Suppressor macrophage treated with lipopolysaccharide for 1 hour (primary cell): ENCODE data around the gene TLNRD1.

Experiments used
- DNase-seq, 3 donors: peaks; one replicate each; pipeline ENCODE4 v3.0.0-alpha.2; 2020 to 2022

TLNRD1 gene

DNA sequence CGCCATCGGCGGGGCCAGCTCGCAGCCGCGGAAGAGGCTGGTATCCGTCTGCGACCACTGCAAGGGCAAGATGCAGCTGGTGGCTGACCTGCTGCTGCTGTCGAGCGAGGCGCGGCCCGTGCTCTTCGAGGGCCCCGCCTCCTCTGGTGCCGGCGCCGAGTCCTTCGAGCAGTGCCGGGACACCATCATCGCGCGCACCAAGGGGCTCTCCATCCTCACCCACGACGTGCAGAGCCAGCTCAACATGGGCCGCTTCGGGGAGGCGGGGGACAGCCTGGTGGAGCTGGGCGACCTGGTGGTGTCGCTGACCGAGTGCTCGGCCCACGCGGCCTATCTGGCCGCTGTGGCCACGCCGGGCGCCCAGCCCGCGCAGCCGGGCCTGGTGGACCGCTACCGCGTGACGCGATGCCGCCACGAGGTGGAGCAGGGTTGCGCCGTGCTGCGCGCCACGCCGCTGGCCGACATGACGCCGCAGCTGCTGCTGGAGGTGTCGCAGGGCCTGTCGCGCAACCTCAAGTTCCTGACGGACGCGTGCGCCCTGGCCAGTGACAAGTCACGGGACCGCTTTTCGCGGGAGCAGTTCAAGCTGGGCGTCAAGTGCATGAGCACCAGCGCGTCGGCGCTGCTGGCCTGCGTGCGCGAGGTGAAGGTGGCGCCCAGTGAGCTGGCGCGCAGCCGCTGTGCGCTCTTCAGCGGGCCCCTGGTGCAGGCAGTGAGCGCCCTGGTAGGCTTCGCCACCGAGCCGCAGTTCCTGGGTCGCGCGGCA lies 1.8 kb downstream of the TLNRD1 start:
- no peak for DNase-seq

- no peak for DNase-seq
Observed at GRCh38 chr15:81003097-81003350, 2.3 kb downstream of the TLNRD1 start.

DNA sequence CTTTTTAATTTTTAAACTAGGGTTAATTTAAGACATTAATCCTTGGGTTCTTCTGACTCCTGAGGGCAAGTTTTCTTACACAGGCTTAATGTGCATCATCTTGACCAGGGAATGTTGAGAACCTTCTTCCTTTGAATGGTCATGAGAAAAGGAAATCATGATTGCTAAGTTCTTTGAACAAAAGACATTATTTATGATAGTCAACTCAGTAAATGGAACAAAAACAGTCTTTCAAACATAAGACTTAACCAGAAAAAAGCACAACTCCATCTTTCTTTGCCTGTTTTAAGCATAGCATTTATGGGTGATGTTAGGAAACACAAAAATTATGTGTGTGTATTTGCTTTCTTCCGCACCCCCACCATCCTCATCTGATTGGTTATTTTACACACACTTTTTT lies 5.4 kb downstream of the TLNRD1 start:
- no peak for DNase-seq

- DNase-seq = no peak
Observed at GRCh38 chr15:81007428-81008064, 6.8 kb downstream of the TLNRD1 start.

GRCh38 chr15:81008312-81008711 lies 7.6 kb downstream of the TLNRD1 start:
- DNase-seq = no peak

DNA sequence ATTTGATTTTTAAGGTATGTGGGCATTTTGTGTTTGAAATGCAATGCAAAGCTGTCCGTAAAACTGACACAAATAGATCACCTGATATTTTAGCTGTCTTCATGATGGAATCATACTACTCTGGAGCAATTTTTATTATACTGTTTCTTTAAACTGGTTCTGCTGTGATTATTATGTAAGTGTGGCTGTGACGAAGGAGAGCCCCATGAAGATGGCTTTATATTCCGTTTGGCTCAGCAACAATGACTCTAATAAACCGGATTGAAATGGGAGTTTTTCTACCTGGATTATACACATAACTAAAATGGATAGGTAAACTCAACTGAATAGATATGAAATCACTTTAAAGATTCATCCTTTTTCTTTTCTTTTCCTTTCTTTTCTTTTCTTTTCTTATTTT lies 9.4 kb downstream of the TLNRD1 start:
- DNase-seq = no peak

DNA sequence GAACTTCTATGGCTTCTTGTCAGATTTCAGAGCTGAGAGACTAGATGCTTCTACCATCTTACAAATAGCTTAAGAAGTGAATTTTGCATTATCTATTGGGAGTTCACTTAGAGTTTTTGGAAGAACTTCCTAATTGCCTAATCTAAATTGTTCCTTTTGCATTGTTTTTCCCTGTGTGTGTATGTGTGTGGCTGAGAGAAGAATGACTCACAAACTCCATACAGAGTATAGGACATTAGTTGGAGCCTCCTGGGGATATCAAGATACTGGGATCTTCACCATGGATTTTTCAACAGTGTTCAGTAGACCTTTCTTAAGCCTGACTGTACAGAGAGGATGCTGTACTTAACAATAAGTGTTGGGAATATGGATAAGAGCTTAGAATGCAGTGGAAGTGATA lies 10.9 kb downstream of the TLNRD1 start:
- no peak for DNase-seq

DNA sequence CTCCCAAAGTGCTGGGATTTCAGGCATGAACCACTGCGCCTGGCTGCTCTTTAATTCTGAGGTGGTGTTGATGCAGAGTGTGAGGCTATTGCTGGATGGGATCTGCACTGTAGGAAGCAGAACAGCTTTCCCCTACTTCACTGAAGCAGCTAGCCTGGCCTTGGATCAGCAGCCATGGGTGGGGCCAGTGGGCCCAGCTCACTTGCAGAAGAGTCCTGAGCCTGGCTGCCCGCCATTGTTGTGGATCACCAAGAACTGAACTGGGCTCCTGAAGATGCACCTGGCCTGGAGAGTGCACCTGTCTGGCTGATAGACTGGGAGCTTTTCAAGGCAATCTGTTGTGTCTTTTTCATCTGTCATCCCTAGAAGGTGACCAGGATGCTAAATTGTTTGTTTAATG lies 11.9 kb downstream of the TLNRD1 start:
- no peak for DNase-seq

- no peak for DNase-seq
Observed at GRCh38 chr15:81013396-81013929, 12.7 kb downstream of the TLNRD1 start.

DNA sequence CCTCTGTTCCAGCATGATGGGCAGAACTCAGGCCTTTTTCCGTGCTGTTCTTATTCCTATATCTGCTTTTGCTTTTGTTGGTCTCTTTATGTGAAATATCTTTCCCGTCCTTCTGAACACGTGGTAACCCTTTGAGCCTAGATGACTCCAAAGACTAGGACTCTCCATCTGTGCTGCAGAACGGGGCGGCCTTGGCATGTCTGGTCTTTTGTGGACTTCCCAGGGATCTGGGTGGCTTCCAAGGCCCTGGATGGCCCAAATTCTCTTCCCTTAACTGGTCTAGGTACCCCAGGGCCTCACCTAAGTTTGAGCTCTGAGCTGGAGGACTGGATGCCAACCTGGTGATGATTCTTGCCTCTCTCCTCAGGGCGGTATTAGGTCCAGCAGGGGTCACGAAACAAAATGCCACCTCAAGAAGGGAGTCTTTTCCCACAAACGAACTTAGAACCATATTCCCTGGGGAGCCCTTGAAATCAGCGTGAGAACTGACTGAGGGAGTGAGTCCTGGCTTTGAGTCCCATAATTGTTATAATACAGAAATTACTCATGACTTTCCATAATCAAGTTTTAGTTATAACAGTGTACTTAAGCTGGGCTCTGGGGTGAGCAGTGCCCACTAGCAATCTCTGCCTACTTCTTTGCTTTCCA lies 13.8 kb downstream of the TLNRD1 start:
- DNase-seq = no peak

DNA sequence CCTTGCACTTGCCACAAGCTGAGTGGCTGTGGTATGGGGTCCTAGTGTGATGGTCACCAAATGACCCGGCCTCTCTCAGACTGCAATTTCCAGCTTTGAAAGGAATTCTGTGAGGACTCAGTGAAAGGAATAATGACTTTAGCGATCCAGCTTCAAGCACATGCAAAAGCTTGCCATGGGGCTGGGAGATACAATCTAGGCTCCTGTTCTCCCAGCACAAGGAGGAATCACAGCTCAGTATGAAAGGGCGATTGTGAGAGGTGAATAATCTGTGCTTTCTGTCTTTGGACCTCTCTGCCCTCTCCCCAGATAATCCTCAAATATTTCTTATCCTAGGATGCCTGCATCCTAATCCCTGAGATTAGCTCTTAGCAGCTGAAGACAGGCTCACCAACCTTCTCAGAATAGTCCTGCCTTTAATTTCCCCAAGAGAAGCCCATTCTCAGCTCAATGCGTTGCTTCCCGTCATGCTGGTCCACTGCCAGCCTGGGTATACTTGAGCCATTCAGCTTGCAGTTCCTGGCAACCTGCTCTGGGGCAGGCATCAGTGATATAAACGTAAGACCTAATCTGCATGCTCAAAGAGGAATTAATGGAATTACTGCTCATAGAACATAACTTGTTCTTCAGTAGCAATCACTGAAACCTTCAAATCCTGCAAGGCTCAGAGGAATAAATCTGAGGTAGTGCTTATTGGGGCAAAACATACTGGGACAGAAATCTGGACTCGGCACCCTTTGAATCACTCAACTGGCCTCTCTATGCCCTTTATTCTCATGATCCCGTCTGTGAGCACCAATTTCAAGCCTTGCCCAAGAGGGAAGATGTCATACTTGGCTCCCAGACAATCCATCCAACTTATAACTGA lies 15.1 kb downstream of the TLNRD1 start:
- DNase-seq = no peak

GRCh38 chr15:81016489-81017068 lies 15.9 kb downstream of the TLNRD1 start:
- no peak for DNase-seq

- DNase-seq = no peak
Observed at GRCh38 chr15:81018197-81018596, 17.5 kb downstream of the TLNRD1 start.

GRCh38 chr15:81021321-81021720 lies 20.6 kb downstream of the TLNRD1 start:
- DNase-seq = no peak

DNA sequence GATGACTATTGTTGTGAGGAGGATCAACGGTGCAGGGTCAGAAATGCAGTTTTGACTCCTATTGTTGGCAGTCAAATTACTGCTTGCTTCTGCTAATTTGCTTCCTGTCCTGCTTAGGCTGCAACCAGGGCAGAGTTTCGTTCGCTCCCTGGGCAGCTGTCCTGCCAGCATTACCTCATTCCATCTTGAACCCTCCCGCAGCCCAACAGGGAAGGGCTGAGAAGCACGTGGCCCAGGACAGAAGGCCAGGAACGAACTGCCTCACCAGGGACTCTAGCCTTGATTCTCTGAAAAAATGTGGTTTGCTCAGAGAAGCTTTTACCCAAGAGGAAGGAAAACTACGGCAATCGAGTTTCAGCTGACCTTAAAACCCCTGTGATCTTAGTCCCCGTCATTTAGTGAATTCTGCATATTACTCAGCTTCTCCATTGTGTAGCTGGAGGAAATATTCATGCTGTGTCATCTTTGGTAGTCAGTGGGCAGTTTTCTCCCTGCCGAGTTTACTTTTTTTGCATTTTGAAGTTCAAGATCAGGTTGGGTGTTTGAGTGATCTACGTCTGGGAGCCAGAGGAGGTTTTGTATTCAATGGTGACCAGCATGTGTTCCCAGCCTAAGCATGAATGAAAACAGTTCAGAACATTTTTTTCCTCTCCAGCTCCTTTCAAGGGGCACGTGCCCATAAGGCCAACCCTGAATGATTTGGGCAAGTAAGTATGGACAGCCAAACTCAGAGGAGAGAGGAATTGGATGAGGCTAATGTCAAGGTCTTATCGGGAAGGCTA lies 23.0 kb downstream of the TLNRD1 start:
- peak; percentile 94 to 99 (median 97) for DNase-seq

- peak; percentile 46 to 61 (median 56) for DNase-seq
Observed at GRCh38 chr15:81024265-81024872, 23.6 kb downstream of the TLNRD1 start.

DNA sequence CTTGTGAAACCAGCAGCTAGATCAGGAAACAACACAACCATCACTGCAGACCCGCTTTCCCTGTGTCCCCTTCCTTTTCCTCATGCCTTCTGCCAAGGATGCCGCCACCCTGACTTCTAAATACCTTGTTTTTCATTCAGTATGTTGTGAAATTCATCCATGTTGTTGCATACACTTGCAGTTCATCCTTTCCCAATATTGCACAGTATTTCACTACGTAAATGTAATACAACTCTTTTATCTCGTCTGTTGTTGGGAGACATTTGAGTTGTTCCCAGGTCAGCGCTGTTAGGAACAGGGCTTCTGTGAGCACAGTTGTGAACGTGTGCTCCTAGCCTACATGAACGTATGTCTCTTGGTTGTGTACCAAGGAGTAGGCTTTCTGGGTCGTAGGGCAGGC lies 24.2 kb downstream of the TLNRD1 start:
- peak in 1 of 3 donors; percentile 30 for DNase-seq

GRCh38 chr15:81025721-81026370 lies 25.1 kb downstream of the TLNRD1 start:
- DNase-seq = no peak

GRCh38 chr15:81026836-81027599 lies 26.3 kb downstream of the TLNRD1 start:
- peak; percentile 34 to 66 (median 41) for DNase-seq
